GM12801 (cell line): Measurements from ENCODE around the gene OPRL1.

Experiments
- TF ChIP-seq, protein P1 (sequence below): IDR thresholded peaks from one replicate; pipeline ENCODE4 v1.5.1; 2011; ENCODE audit warnings: control low read depth; ENCODE audit not compliant: insufficient read length; ENCODE audit errors: extremely low read depth

Gene OPRL1

DNA sequence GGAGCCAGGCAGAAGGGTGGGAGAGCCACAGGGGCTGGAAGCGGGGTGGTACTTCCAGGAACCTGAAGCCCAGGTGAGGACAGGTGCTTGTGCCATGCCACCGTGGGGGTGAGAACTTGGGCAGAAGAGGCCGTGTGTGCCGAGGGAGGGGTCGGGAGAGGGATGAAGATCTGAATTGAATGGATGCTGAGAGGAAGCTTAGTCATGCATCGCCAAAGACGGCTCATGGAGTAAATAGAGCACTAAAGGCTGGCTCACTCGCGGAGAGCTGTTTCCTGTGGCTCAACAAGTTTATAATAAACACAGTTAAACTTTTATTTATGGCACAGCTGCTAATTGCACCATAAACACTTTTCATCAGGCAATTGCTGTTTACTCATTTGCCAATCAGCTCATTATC lies 62.7 kb downstream of the OPRL1 start:
- TF ChIP-seq, protein P1, sequence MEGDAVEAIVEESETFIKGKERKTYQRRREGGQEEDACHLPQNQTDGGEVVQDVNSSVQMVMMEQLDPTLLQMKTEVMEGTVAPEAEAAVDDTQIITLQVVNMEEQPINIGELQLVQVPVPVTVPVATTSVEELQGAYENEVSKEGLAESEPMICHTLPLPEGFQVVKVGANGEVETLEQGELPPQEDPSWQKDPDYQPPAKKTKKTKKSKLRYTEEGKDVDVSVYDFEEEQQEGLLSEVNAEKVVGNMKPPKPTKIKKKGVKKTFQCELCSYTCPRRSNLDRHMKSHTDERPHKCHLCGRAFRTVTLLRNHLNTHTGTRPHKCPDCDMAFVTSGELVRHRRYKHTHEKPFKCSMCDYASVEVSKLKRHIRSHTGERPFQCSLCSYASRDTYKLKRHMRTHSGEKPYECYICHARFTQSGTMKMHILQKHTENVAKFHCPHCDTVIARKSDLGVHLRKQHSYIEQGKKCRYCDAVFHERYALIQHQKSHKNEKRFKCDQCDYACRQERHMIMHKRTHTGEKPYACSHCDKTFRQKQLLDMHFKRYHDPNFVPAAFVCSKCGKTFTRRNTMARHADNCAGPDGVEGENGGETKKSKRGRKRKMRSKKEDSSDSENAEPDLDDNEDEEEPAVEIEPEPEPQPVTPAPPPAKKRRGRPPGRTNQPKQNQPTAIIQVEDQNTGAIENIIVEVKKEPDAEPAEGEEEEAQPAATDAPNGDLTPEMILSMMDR = no peak

DNA sequence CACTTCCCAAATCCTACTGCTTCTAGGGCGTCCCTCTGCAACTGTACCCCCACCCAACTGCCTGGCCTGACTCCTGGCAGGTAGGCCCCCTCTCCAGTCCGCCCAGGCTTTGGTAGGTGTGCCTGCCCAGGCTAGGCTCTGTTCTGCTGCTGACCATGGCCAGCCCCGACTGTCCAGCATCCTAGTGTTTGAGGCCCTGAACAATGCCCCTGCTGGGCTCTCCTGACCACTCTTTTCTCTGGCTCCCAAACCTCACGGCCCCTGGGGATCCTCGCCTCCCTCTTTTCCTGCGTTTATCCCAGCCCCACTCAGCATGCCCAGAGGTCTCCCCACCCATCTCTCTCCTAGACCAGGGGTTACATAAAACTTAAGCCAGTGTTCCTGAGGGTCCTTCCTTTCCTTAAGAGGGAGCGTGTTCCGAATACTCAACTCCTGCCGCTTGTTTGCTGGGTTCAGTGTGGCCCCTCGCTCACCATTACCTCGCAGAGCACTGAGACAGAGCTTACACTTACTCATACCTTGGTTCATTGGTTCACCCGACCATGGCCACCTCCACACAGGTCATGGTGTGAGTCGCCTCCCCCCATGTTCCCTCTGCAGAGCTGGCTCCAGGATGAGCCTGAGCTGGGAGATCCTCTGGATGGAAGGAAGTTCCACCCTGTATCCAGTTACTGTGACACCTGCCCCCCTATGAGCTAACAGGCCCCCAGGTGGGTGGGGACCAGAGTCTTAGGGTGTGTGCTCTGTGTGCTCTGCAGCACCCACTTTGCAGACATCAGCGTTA lies 63.3 kb downstream of the OPRL1 start:
- TF ChIP-seq, protein P1 = no peak

DNA sequence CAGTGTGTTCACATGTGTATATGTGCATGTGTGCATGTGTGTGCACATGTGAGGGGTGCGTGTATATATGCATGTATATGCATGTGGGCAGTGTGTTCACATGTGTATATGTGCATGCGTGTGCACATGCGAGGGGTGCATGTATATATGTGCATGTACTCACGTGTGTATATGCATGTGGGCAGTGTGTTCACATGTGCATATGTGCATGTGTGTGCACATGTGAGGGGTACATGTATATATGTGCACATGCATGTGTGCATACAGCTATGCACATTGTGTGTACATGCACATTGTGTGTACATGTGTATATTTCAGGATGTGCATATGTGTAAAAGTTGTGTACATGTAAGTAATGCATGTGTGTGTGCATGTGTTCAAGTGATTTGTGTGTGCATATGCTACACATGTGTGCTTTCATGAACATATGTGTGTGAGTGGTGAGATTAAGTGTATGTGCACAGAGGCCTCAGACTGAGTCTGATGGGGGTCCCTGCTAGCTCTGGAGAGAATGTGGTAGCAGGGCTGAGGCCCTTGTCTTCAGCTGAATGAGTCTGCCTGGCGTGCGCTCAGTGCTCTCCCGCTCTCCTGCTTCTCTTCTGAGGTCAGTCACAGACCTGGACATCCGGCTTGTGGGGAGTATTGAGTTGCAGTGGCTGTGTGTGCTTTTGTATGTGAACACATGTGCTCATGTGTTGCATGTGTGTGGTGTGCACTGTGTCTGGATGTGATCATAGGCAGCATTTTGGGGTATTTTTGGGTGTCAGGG lies 64.4 kb downstream of the OPRL1 start:
- TF ChIP-seq, protein P1 = no peak

DNA sequence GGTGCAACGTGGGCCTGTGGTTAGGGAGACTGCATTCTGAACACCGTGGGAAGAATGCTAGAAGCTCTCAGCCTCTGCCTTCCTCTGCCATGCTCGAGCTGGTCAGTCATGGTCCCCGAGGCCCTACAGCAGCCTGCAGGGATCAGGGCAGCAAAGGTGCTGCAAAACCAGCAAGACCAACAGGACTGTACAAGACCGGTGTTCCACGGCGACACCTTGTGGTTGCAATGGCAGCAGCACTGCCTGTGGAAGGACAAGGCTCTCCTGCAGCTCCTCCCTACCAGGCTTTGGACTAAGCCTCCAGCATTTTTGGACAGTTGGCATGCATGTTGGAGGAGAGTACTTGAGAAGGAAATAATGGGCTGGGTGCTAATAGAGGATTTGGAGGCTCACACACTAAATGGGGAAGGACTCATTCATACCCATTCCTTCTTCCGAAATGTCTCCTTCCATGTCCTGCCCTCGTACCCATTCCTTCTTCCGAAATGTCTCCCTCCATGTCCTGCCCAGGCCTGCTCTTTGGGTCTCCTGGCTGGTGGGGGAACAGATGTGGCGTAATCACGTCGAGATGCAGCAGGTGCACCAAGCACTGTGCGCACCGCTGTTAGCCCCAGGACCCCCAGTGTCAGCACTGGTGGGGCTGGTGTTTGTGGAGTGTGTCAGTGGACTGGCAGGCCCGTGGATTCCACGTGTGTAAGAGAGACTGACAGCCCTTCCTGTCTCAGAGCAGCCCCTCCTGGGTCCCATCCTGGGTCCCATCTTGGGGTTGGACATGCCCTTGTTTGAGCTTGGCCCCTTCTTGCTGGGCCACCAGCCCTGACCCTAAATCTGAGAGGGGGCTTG lies 65.8 kb downstream of the OPRL1 start:
- TF ChIP-seq, protein P1 = no peak

DNA sequence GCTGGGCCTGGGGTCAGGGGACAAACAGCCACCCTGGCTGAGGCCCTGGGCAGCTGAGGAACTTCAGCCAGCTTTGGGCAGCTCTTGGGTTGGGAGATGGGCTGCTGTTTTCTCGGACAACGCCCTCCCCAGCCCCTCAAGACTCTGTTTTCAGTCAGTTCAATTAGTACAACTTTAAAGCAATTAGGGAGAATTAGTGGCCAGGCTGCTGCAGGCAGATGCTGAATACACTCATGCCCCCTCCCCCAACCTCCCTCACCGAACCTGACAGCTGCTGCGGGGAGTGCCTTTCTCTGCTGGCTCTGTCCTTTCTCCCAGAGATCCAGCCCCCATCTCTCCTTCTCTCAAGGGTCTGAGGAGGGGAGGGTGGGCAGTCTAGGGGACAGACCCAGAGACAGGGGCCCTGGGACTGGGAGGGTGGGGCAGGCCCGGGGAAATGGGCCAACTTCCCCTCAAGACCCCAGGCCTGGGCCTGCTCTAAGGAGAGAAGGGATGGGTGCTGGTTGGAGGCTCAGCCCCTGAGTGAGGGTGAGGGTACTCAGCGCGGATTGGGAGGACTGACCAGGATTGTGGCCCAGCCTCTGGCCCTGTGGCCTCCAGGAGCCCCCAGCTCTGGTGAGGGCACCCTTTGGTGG lies 66.5 kb downstream of the OPRL1 start:
- TF ChIP-seq, protein P1 = no peak

DNA sequence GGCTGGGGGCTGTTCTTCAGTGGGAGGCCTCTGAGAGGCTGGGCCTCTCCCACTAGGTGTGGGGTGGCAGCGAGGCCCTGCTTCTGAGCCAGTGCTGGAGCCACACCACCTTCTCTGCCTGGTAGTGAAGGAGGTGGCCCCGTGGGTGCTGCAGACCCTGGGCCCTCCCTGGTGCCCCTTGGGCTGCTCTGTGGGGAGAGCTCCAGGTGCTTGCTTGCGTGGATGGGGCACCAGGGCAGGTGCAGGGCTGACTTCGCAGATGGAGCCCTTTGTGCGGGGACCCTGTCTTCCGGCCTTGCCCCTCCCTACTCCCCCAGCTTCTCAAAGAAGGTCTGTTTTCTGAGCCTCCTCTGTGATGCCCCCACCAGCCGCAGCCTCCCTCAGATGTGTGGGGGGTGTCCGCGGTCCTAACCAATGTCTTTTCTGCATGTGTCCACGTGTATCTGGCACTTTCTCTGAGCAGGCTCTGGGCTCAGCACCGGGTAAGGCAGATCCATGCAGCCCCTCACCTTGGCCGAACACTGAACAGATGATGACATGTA lies 67.1 kb downstream of the OPRL1 start:
- TF ChIP-seq, protein P1 = no peak
